Ovary (tissue), 9 donors: Measurements from ENCODE around the gene PLXDC2. TPM values are rescaled to one million over a fixed set of nuclear protein-coding genes. Genes with fewer than 3 reads are reported as not detected.
"Not testable (repeated sequence)": the region's sequence is repeated elsewhere in the genome, so short reads cannot be mapped to it uniquely, and the experiment has no call there.

Experiments
- DNase-seq, 5 donors: peaks; one replicate each; pipeline ENCODE4 v3.0.0-alpha.2; 2019 to 2020
- H3K27ac ChIP-seq, 2 donors: fragments of 200-600 bp; one replicate each; pipeline versions ENCODE4 v1.5.1 to v1.8.0; 2019 to 2022
- H3K27me3 ChIP-seq: fragments of 200-600 bp; one replicate; pipeline ENCODE4 v1.8.0; 2022
- H3K36me3 ChIP-seq: fragments of 200-600 bp; sonication (generic); one replicate; pipeline ENCODE4 v1.5.1; 2019
- H3K4me1 ChIP-seq: one replicate; pipeline ENCODE4 v1.8.1; 2013; ENCODE audit warnings: mild to moderate bottlenecking, moderate library complexity; ENCODE audit not compliant: insufficient read depth
- H3K4me3 ChIP-seq: fragments of 200-600 bp; sonication (generic); one replicate; pipeline ENCODE4 v1.5.1; 2017
- H3K9me3 ChIP-seq, 2 donors: fragments of 200-600 bp in 1 of 2; sonication (generic) in 1 of 2; one replicate each; pipeline versions ENCODE4 v1.5.1 to v1.8.1; 2013 to 2019; ENCODE audit warnings: mild to moderate bottlenecking in 1 of 2, moderate library complexity in 1 of 2
- CTCF ChIP-seq, 3 donors: fragments of 450-650 bp in 2 of 3; fragments of 200-600 bp in 1 of 3; IDR thresholded peaks; one replicate each; pipeline versions ENCODE4 v1.5.1 to v1.8.0; 2016 to 2022; ENCODE audit warnings: antibody characterized with exemption in 3 of 3, mild to moderate bottlenecking in 1 of 3
- EP300 ChIP-seq: sonication (generic); formaldehyde crosslinking; IDR thresholded peaks from one replicate; pipeline ENCODE4 v1.6.1; 2017; ENCODE audit warnings: antibody characterized with exemption
- POLR2A ChIP-seq: fragments of 450-650 bp; IDR thresholded peaks from one replicate; pipeline ENCODE4 v1.6.1; 2017; ENCODE audit warnings: antibody characterized with exemption, mild to moderate bottlenecking, moderate library complexity
- WGBS, 3 donors: extraction: QIAGEN DNeasy Blood & Tissue Kit in 1 of 3; methylation state at CpG; one replicate each; pipeline versions ENCODE4 v1.1.5 to v1.1.7; 2013 to 2017; 5-methylcytosine and 5-hydroxymethylcytosine counted together
- intact Hi-C, 4 donors: fragments of 100-400 bp; cut with DNase I; formaldehyde crosslinking; loops; one replicate each; pipeline versions ENCODE4 v1.11.0 to v1.15.1; 2022 to 2023
- polyA plus RNA-seq, 2 donors: library from polyadenylated mRNA; stranded (reverse); fragments of 200-250 nt in 1 of 2; fragments of 350-450 nt in 1 of 2; fragmentation: Illumina TruSeq in 1 of 2; extraction: RNeasy Lipid Tissue Mini Kit (QIAGEN cat#74804) in 1 of 2; gene quantifications; one replicate each; pipeline ENCODE4 v1.2.3, GENCODE V29; 2013 to 2014
- total RNA-seq, 7 donors: library from RNA; depleted of rRNA in 2 of 7; stranded (reverse); fragments of >200 nt in 2 of 7; fragmentation: NEBNext Ultra II Directional in 3 of 7; extraction: Animal tissue kit (Norgen Biotek cat#: 25700) in 3 of 7; gene quantifications; one replicate each; pipeline versions ENCODE4 v1.1.0 to v1.2.4, GENCODE V29; 2016 to 2023
- donor health status: DM: no; HTN: no; CAD: no; lungs with moderate emphysema.
- donor health status: DM: no; HTN: no; CAD: no.
- donor health status: Bipolar disorder and iron deficiency.
- donor health status: DM: yes; HTN: yes; CAD: no.
- donor health status: DM: no; HTN: no; CAD: no.
- donor health status: DM: yes; HTN: yes; CAD: no.

PLXDC2 gene
- total and polyA plus RNA-seq, 9 donors: 13.6 to 76.0 (median 38.0) TPM

DNA sequence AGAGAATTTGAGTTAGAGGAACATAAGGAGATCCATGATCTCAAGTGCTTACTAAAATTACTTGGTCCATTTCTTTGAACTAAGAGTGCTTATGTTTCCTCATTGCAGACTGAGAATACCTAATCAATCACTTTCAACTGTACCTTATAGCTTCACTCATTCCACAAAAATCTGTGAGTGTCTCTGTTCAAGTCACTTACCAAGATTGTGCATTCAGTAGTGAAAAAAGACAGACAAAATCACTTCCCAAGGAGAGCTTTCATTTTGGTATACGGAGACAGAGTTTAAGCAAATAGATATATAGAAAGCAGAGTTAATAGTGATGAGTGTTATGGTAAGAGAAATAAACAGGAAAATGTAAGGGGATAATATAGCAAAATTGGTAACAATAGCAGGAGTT, 364.5 kb downstream of the PLXDC2 start:
- no peaks in the 10 kb centered on the region for H3K9me3 ChIP-seq
- no peaks in the 10 kb centered on the region for H3K4me1 ChIP-seq
- H3K27me3 ChIP-seq: no peaks in the 10 kb centered on the region
- no peak overlapping the region for H3K27ac ChIP-seq
- no peak for TF ChIP-seq POLR2A
- no peak for TF ChIP-seq CTCF (IDR thresholded peaks at IDR 0.05)
- no peak for TF ChIP-seq EP300
- no peak overlapping the region for H3K4me3 ChIP-seq
- H3K36me3 ChIP-seq: no peaks in the 10 kb centered on the region
- intact Hi-C loops: no loop called here
- 95 to 98% (median 96%) methylated on average over 1 of the region's 1 CpG for WGBS, 3 donors
- no peak for DNase-seq

GRCh38 chr10:20181434-20181833, 365.2 kb downstream of the PLXDC2 start:
- Histone ChIP-seq H3K27ac (no peak overlapping the region), H3K9me3 (no peaks in the 10 kb centered on the region), H3K4me1 (no peaks in the 10 kb centered on the region), H3K36me3 (no peaks in the 10 kb centered on the region), H3K27me3 (no peaks in the 10 kb centered on the region), H3K4me3 (no peak overlapping the region)
- intact Hi-C loops: no loop called here
- TF ChIP-seq POLR2A: no peak
- TF ChIP-seq EP300: no peak
- 92 to 98% (median 94%) methylated on average over 5 of the region's 5 CpGs for WGBS, 3 donors
- DNase-seq: no peak

DNA sequence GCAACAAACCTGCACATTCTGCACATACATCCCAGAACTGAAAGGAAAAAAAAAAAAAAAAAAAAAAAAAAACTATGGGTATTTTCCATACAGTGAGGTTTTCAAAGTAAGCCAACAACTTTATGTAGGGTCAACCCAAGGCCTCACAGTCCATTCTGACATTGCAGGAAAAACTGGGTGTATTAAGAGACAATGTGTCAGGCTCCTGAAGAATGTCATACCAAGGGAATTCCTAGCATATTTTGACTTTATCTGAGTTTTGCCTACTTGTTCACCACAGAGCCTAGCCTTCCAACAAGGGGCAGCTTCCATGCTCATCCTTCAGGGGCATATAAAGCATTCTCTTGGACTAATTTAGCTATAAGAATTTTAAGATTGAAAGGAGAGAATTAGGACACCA, 368.9 kb downstream of the PLXDC2 start:
- intact Hi-C loops: no loop called here
- TF ChIP-seq CTCF (IDR thresholded peaks at IDR 0.05) (no peak), EP300 (no peak), POLR2A (no peak)
- DNase-seq: no peak
- no peaks in the 10 kb centered on the region for H3K4me1 ChIP-seq
- H3K36me3 ChIP-seq: no peaks in the 10 kb centered on the region
- no peaks in the 10 kb centered on the region for H3K27me3 ChIP-seq
- no peak overlapping the region for H3K27ac ChIP-seq
- H3K4me3 ChIP-seq: no peak overlapping the region
- H3K9me3 ChIP-seq: no peaks in the 10 kb centered on the region

GRCh38 chr10:20191392-20191791, 375.2 kb downstream of the PLXDC2 start:
- intact Hi-C loops, DNase-seq, H3K27ac ChIP-seq, H3K4me3 ChIP-seq, H3K4me1 ChIP-seq, H3K9me3 ChIP-seq, H3K27me3 ChIP-seq, H3K36me3 ChIP-seq: not testable (repeated sequence)
- 80 to 86% (median 85%) methylated on average over 3 of the region's 3 CpGs for WGBS, 3 donors

DNA sequence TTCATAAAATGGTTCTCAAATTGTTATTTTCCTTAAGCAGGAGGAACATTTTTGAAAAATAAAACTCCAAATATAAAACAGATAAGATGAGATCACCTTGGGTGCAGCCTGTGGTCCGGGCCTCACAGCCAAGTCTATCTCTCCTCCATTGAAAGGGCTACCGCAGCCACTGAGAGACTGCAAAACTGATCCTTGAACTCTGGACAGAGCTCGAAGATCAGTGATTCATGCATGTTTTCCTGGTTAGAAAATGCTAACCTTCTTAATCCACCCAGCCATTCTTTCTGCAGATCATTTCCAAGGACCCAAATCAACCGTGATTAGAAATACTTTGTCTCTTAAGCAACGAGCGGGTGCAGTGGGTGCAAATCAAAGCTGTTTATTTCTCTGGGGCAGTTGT, 378.8 kb downstream of the PLXDC2 start:
- H3K4me3 ChIP-seq: no peak overlapping the region
- TF ChIP-seq POLR2A (no peak), EP300 (no peak), CTCF (IDR thresholded peaks at IDR 0.05) (no peak)
- H3K27ac ChIP-seq: no peak overlapping the region
- no peaks in the 10 kb centered on the region for H3K4me1 ChIP-seq
- intact Hi-C loops: no loop called here
- 81 to 89% (median 89%) methylated on average over 6 of the region's 6 CpGs for WGBS, 3 donors
- no peaks in the 10 kb centered on the region for H3K9me3 ChIP-seq
- H3K27me3 ChIP-seq: no peaks in the 10 kb centered on the region
- no peaks in the 10 kb centered on the region for H3K36me3 ChIP-seq
- no peak for DNase-seq

DNA sequence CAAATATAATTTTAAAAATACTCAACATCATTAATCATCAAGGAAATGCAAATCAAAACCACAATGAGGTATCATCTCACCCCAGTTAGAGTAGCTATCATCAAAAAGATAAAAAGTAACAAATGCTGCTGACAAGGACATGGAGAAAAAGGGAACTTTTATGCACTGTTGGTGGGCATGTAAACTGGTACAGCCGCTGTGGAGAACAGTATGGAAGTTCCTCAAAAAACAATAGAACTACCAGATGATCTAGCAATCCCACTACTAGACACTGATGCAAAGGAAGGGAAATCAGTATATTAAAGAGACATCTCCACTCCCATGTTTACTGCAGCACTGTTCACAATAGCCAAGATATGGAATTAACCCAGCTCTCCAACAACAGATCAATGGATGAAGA, 384.5 kb downstream of the PLXDC2 start:
- Histone ChIP-seq H3K36me3 (no peaks in the 10 kb centered on the region), H3K4me1 (no peaks in the 10 kb centered on the region), H3K4me3 (no peak overlapping the region), H3K27me3 (no peaks in the 10 kb centered on the region), H3K9me3 (no peaks in the 10 kb centered on the region), H3K27ac (no peak overlapping the region)
- no peak for DNase-seq
- TF ChIP-seq CTCF (IDR thresholded peaks at IDR 0.05): no peak
- TF ChIP-seq EP300: no peak
- no peak for TF ChIP-seq POLR2A
- 94 to 100% (median 97%) methylated on average over 1 of the region's 1 CpG for WGBS, 3 donors
- intact Hi-C loops: no loop called here
